Gastrocnemius medialis (tissue), 4 donors: ENCODE measurements around the gene GM2A.

ENCODE experiments used
- POLR2A ChIP-seq, 2 donors: fragments of 450-650 bp; IDR thresholded peaks; one replicate each; pipeline ENCODE4 v1.6.1; 2017; ENCODE audit warnings: antibody characterized with exemption in 2 of 2, mild to moderate bottlenecking in 2 of 2, moderate library complexity in 2 of 2
- TF ChIP-seq, protein P1 (sequence below), 5 experiments: fragments of 450-650 bp in 3 of 5; fragments of 200-600 bp in 2 of 5; sonication (generic) in 2 of 5; IDR thresholded peaks in 4 of 5; conservative IDR thresholded peaks in 1 of 5; 1 replicate in 4 of 5; 2 replicates in 1 of 5; pipeline ENCODE4 v1.5.1; 2016 to 2019; ENCODE audit warnings: antibody characterized with exemption in 5 of 5, mild to moderate bottlenecking in 3 of 5, moderate library complexity in 3 of 5

DNA sequence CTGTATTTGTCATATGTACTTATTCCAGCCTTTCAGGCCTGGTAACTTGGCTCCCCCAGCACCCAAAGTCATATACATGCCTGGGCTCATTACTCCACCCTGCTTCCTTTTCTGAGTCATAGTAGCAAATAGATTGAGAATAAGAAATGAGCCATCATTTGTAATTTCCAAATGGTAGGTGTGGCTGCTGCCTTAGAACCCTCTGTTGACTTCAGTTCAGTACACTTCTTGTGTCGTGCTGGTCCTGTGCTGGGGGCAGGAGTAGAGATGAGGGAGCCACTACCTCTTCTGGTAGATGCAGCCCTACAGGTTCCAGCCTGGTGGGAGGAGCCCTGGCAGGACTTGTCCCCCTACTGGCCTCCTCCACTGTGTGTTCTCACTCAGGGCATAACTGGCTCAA, 11.1 kb downstream of the GM2A start:
- TF ChIP-seq, protein P1, sequence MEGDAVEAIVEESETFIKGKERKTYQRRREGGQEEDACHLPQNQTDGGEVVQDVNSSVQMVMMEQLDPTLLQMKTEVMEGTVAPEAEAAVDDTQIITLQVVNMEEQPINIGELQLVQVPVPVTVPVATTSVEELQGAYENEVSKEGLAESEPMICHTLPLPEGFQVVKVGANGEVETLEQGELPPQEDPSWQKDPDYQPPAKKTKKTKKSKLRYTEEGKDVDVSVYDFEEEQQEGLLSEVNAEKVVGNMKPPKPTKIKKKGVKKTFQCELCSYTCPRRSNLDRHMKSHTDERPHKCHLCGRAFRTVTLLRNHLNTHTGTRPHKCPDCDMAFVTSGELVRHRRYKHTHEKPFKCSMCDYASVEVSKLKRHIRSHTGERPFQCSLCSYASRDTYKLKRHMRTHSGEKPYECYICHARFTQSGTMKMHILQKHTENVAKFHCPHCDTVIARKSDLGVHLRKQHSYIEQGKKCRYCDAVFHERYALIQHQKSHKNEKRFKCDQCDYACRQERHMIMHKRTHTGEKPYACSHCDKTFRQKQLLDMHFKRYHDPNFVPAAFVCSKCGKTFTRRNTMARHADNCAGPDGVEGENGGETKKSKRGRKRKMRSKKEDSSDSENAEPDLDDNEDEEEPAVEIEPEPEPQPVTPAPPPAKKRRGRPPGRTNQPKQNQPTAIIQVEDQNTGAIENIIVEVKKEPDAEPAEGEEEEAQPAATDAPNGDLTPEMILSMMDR (IDR thresholded peaks at IDR 0.05 in 4 of 5, conservative IDR thresholded peaks at IDR 0.05 in 1 of 5) = no peak
- no peak for TF ChIP-seq POLR2A (IDR thresholded peaks at IDR 0.05)
